GM10248 (cell line): ENCODE data around the gene RIT1.
"Not testable (repeated sequence)": the region's sequence is repeated elsewhere in the genome, so short reads cannot be mapped to it uniquely, and the experiment has no call there.

Experiments
- CTCF ChIA-PET: fragments of 300-600 bp; sonication (Branson Sonifier 250); formaldehyde crosslinking; extraction: SDS; loops from one replicate; lab custom pipeline; 2021; ENCODE audit warnings: antibody characterized with exemption; lab: Yijun Ruan, JAX
- POLR2A ChIA-PET: fragments of 350-650 bp; sonication (Branson Sonifier 250); formaldehyde crosslinking; extraction: SDS; loops from one replicate; lab custom pipeline; 2020; ENCODE audit warnings: antibody characterized with exemption; lab: Yijun Ruan, JAX
- DNase-seq: peaks from one replicate; pipeline ENCODE4 v3.0.0; 2012; ENCODE audit errors: extremely low spot score
- CTCF ChIP-seq: IDR thresholded peaks from 2 replicates; pipeline ENCODE4 v1.5.1; 2012; ENCODE audit warnings: mild to moderate bottlenecking, low read depth; ENCODE audit errors: extremely low read depth, missing control alignments, control extremely low read depth

Gene RIT1

GRCh38 chr1:155931332-155932038, 20.3 kb upstream of the RIT1 start:
- DNase-seq = no peak
- POLR2A ChIA-PET = interaction anchor here (0.6 kb wide), 1 partner anchor 176 kb away, joined by 3 read pairs; no protein-coding TSS in a partner anchor
- no peak for TF ChIP-seq CTCF
- CTCF ChIA-PET = interaction anchor here (1.2 to 4.4 kb wide), 5 partner anchors 13 to 134 kb away, joined by 4 to 42 read pairs (median 15); no protein-coding TSS in a partner anchor

DNA sequence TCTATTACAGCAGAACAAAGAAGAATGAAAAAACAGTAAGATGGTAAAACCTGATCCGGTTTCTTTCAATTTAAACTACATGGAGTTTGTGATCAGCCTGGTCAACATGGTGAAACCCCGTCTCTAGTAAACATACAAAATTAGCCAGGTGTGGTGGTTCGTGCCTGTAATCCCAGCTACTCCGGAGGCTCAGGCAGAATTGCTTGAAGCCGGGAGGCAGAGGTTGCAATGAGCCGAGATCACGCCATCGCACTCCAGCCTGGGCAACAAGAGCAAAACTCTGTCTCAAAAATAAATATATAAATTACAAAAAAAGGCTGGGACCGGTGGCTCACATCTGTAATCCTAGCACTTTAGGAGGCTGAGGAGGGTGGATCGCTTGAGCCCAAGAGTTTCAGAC, 19.6 kb upstream of the RIT1 start:
- ChIA-PET CTCF (interaction anchor here (1.1 to 3.5 kb wide), 7 partner anchors 8 to 59 kb away, joined by 3 to 15 read pairs (median 4); no protein-coding TSS in a partner anchor), POLR2A (interaction anchor here (0.6 to 1.2 kb wide), 2 partner anchors 9 to 175 kb away, joined by 3 read pairs; no protein-coding TSS in a partner anchor)
- not testable (repeated sequence) for DNase-seq

GRCh38 chr1:155929057-155929456, 17.9 kb upstream of the RIT1 start:
- ChIA-PET POLR2A (interaction anchor here (0.6 kb wide), 1 partner anchor 32 kb away, joined by 3 read pairs; no protein-coding TSS in a partner anchor), CTCF (interaction anchor here (1.4 to 2.3 kb wide), 3 partner anchors 22 to 61 kb away, joined by 3 to 7 read pairs (median 5); no protein-coding TSS in a partner anchor)
- no peak for DNase-seq
- TF ChIP-seq CTCF = no peak

DNA sequence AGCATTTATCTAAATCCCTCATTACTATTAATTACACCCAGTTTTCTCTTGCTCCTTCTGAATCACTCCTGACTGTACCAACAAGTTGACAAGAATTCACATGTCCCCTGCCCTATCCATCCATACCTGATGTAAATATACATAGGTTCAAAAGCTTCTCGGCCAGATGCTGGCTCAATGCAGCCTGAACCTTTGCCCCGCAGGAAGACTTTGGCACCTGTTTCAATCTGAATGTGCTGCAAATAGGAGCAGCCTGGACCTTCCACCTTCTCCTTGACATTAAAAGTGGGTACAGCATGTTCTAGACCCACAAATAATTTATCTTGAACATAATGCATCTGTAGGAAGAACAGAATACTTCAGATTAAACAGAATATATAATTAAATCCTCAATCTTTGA, 14.4 kb upstream of the RIT1 start:
- ChIA-PET CTCF (interaction anchor here (1.5 kb wide), 1 partner anchor 54 kb away, joined by 3 read pairs; no protein-coding TSS in a partner anchor), POLR2A (no interaction called here)
- TF ChIP-seq CTCF = no peak
- no peak for DNase-seq

DNA sequence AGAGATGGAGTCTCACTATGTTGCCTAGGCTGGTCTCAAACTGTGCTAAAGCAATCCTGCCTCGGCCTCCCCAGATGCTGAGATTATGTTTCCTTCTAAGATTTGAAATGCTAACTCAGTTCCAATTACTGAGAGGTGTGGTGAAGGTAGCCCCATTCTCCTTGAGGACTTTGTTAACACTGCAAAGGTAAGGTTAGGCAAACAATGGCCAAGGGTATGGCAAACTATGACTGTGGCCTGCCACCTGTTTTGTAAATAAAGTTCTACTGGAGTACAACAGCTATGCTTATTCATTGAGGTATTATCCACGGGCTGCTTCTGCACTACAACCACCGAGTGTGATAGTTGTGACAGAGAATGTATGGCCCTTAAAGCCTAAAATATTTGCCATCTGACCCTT, 9.6 kb upstream of the RIT1 start:
- CTCF ChIA-PET = no interaction called here
- no peak for TF ChIP-seq CTCF
- no peak for DNase-seq
- POLR2A ChIA-PET = interaction anchor here (0.6 to 1.3 kb wide), 3 partner anchors 9 to 45 kb away, joined by 3 to 4 read pairs (median 3); no protein-coding TSS in a partner anchor

DNA sequence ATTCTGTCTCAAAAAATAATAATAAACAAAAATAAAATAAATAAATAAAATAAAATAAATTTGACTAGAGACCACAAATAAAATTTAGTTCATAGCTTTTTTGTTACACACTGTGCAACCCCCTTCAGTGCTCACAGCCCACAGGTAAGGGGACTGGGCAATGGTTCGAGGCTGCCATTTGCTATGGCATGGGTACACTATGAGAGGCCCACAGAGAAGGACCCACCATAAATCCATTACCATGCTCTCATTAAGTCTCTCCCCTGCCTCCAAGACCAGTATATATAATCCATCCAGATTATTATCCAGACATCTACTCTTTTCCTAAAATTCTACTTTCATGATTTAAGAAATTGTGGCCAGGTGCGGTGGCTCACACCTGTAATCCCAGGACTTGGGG, 8.7 kb upstream of the RIT1 start:
- ChIA-PET CTCF (no interaction called here), POLR2A (no interaction called here)
- no peak for DNase-seq
- no peak for TF ChIP-seq CTCF

DNA sequence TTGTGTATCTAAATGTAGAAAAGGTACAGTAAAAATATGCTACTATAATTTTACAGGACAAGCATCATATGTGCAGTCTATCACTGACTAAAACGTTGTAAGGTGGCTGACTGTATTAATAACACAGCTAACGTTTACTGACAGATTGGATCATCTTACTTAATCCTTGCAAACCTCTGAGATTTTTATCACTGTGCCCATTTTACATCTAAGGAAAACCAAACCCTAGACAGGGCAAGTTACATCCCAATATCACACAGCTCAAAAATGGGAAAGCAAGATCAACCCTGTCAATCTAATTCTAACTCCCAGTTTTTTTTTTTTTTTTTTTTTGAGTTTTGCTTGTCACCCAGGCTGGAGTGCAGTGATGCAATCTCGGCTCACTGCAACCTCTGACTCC, 7.5 kb upstream of the RIT1 start:
- POLR2A ChIA-PET = interaction anchor here (0.6 to 0.9 kb wide), 2 partner anchors 42 to 196 kb away, joined by 4 read pairs; partner anchors contain the start of gene LMNA
- TF ChIP-seq CTCF = no peak
- CTCF ChIA-PET = interaction anchor here (1.1 to 1.3 kb wide), 2 partner anchors 12 to 15 kb away, joined by 3 to 4 read pairs; partner anchors contain the start of gene KHDC4
- DNase-seq = no peak
